Testis (tissue), 2 donors: ENCODE results near the gene TNFRSF21.

Experiments used
- CTCF ChIP-seq, 3 experiments: fragments of 450-650 bp in 2 of 3; fragments of 200-600 bp in 1 of 3; sonication (generic) in 1 of 3; IDR thresholded peaks; one replicate each; pipeline ENCODE4 v1.5.1; 2016 to 2019; ENCODE audit warnings: antibody characterized with exemption in 3 of 3, mild to moderate bottlenecking in 2 of 3, moderate library complexity in 1 of 3
- POLR2A ChIP-seq: fragments of 450-650 bp; IDR thresholded peaks from one replicate; pipeline ENCODE4 v1.6.1; 2017; ENCODE audit warnings: antibody characterized with exemption, mild to moderate bottlenecking, moderate library complexity

- no peak for TF ChIP-seq CTCF (IDR thresholded peaks at IDR 0.05)
- TF ChIP-seq POLR2A, result no peak
These were observed 49.7 kb downstream of the TNFRSF21 start for GRCh38 chr6:47260021-47260420.
